ENCODE data around the gene KLHDC3. TPM values are rescaled to one million over a fixed set of nuclear protein-coding genes. Genes with fewer than 3 reads are reported as not detected.
A peak's percentile ranks its signal among the peaks of the same experiment; 100 is the strongest.

Gene KLHDC3
- total and polyA plus RNA-seq, 9 of the 15 experiments (the other 6 are each of a cell fraction or from before 2014, with no cell fraction given): 4.5 to 171 (median 107) TPM

DNA sequence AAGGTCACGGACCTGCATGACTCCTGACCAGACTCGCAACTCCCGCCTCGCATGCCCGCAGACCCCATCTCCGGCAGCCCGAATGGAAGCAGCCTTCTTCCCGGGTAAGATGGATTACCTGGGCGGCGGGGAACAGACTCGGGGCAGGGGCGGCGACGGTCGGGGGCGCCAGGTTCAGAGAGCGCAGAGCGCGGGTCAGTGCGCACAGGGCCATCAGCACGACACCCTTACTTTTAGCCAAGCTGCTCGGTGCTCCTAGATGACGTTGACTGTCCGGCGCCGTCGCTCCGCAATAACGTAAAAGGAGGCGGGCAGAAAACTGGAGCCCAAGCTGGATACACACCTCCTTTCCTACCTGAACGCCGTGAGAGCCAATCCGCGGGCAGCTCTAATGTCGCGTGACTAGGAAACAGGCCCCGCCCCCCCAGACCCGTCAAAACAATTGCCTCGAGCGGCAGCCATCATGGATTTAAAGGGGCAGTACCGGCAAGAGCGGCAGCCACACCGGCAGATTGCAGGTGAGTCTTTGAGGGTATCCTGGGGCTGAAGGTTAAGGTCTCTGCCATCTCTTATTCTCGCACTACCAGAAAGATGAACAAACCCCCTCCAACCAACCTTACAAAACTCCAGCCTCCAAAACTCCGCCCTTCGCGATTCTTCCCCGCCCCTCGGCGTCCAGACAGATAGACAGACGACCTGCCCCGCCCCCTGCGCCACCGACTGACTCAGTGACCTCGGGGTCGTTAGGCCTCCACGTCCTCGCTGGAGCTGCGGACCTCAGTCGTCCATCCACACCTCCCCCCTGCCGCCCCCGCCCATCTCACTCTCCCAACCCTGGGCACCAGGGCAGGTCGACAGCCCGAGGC, 45.4 kb downstream of the KLHDC3 start, which contains the start of the genes KLC4 and MRPL2:
Gene KLC4, plus strand, starts transcription at position 464 of the 866 bp plus-strand sequence. CDS start 1,705 bp downstream, outside the sequence.
Gene MRPL2, minus strand, starts transcription at position 267 of the 866 bp plus-strand sequence. Its CDS starts 53 bp downstream, at position 214.
- DNase-seq (ENCODE audit: extremely low read depth in 1 of 4, low spot score in 3 of 4) (peak; percentile 99 to 100 (median 100)), FAIRE-seq (peak; percentile 100), ATAC-seq (peak; percentile 97)
- Histone ChIP-seq H3K79me2 (ENCODE audit: control insufficient read depth, insufficient read depth, low read length) (peaks cover 21% of the 10 kb centered on the region), H3K9me1 (ENCODE audit: control insufficient read depth, insufficient read depth, low read length) (no peaks in the 10 kb centered on the region), H3K4me2 (ENCODE audit: insufficient read depth, low read length) (peak within 1 kb of the TSS; percentile 96), H3K27me3 (ENCODE audit: control insufficient read depth in 2 of 2, insufficient read depth in 2 of 2, low read length in 2 of 2) (no peaks in the 10 kb centered on the region), H3K4me1 (replicated peaks in 1 of 2; ENCODE audit: control insufficient read depth in 2 of 2, insufficient read depth in 2 of 2, low read length in 2 of 2) (peaks cover 15 to 18% of the 10 kb centered on the region in 2 experiments), H3K27ac (ENCODE audit: extremely low read depth, low read depth, low read length) (peak within 1 kb of the TSS; percentile 96), H3K9ac (ENCODE audit: insufficient read depth in 1 of 2, low read depth in 2 of 2, low read length in 2 of 2) (peak within 1 kb of the TSS; percentile 96 to 97), H4K20me1 (replicated peaks; ENCODE audit: control insufficient read depth, insufficient read depth, low read length) (no peaks in the 10 kb centered on the region), H3K4me3 (peak within 1 kb of the TSS; percentile 88), H3K36me3 (ENCODE audit: control insufficient read depth, insufficient read depth, low read length) (peaks cover 43% of the 10 kb centered on the region), H2AFZ (ENCODE audit: low read depth, low read length) (peak within 1 kb of the TSS; percentile 98), H3K9me3 (replicated peaks; ENCODE audit: control insufficient read depth, insufficient read depth, low read depth, low read length) (no peaks in the 10 kb centered on the region)
- in situ Hi-C loops (cut with MboI) (no loop called here), intact Hi-C loops (cut with micrococcal nuclease) (loop anchor here (2.0 kb wide), 1 partner anchor 45 kb away; the partner anchor contains the start of gene KLHDC3)
- ChIA-PET POLR2A (interaction anchor here (0.5 to 2.4 kb wide), 13 partner anchors 10 to 806 kb away, joined by 3 to 10 read pairs (median 4); partner anchors contain the start of genes KLHDC3, MEA1 and PPP2R5D), CTCF (ENCODE audit: low intra/inter-chr PET ratio) (interaction anchor here (0.5 to 0.6 kb wide), 2 partner anchors 76 to 112 kb away, joined by 3 read pairs; no protein-coding TSS in a partner anchor)
- WGBS (ENCODE audit: insufficient coverage, low coverage, missing lambda C conversion rate): under 1% methylated on average over 61 of the region's 64 CpGs
- BruUV-seq (replicated peaks): no TSS peak
- TF ChIP-seq ESRRA (IDR thresholded peaks at IDR 0.05; ENCODE audit: borderline replicate concordance, low read depth): peak; percentile 88
- peak; percentile 14; the same call in 1 of the 2 replicates for TF ChIP-seq CEBPG (CRISPR knock-in tag; IDR thresholded peaks at IDR 0.05)
- TF ChIP-seq CEBPG (tag; conservative IDR thresholded peaks at IDR 0.05 in 1 of 2, IDR thresholded peaks at IDR 0.05 in 1 of 2): no peak
- TF ChIP-seq CHD4 (IDR thresholded peaks at IDR 0.05; ENCODE audit: insufficient read depth, insufficient replicate concordance, low read depth, low read length, poor library complexity, severe bottlenecking): no peak
- peak; percentile 14; the same call in 1 of the 2 replicates for TF ChIP-seq ZC3H11A (IDR thresholded peaks at IDR 0.05; ENCODE audit: low read depth, low read length)
- no peak for TF ChIP-seq MXI1 (IDR thresholded peaks at IDR 0.05; ENCODE audit: low read depth, low read length)
- TF ChIP-seq PHTF2 (CRISPR knock-in tag; IDR thresholded peaks at IDR 0.05): no peak
- TF ChIP-seq, protein P1, sequence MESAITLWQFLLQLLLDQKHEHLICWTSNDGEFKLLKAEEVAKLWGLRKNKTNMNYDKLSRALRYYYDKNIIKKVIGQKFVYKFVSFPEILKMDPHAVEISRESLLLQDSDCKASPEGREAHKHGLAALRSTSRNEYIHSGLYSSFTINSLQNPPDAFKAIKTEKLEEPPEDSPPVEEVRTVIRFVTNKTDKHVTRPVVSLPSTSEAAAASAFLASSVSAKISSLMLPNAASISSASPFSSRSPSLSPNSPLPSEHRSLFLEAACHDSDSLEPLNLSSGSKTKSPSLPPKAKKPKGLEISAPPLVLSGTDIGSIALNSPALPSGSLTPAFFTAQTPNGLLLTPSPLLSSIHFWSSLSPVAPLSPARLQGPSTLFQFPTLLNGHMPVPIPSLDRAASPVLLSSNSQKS (CRISPR knock-in tag; IDR thresholded peaks at IDR 0.05): no peak
- TF ChIP-seq ELF2 (CRISPR knock-in tag; IDR thresholded peaks at IDR 0.05): no peak
- TF ChIP-seq KLF16 (IDR thresholded peaks at IDR 0.05): no peak
- TF ChIP-seq, protein P2, sequence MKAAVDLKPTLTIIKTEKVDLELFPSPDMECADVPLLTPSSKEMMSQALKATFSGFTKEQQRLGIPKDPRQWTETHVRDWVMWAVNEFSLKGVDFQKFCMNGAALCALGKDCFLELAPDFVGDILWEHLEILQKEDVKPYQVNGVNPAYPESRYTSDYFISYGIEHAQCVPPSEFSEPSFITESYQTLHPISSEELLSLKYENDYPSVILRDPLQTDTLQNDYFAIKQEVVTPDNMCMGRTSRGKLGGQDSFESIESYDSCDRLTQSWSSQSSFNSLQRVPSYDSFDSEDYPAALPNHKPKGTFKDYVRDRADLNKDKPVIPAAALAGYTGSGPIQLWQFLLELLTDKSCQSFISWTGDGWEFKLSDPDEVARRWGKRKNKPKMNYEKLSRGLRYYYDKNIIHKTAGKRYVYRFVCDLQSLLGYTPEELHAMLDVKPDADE (conservative IDR thresholded peaks at IDR 0.05; ENCODE audit: control insufficient read depth, low read depth, low read length): peak; percentile 68
- no peak; the same call in 1 of the 2 replicates for TF ChIP-seq RNF2 (IDR thresholded peaks at IDR 0.05)
- TF ChIP-seq CC2D1A (IDR thresholded peaks at IDR 0.05): no peak
- no peak for TF ChIP-seq ZKSCAN3 (CRISPR knock-in tag; IDR thresholded peaks at IDR 0.05)
- TF ChIP-seq, protein P3, sequence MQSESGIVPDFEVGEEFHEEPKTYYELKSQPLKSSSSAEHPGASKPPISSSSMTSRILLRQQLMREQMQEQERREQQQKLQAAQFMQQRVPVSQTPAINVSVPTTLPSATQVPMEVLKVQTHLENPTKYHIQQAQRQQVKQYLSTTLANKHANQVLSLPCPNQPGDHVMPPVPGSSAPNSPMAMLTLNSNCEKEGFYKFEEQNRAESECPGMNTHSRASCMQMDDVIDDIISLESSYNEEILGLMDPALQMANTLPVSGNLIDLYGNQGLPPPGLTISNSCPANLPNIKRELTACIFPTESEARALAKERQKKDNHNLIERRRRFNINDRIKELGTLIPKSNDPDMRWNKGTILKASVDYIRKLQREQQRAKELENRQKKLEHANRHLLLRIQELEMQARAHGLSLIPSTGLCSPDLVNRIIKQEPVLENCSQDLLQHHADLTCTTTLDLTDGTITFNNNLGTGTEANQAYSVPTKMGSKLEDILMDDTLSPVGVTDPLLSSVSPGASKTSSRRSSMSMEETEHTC (IDR thresholded peaks at IDR 0.05): no peak; the same call in 1 of the 2 replicates
- TF ChIP-seq KLF10 (CRISPR knock-in tag; IDR thresholded peaks at IDR 0.05): no peak
- no peak for TF ChIP-seq MCM7 (IDR thresholded peaks at IDR 0.05)
- TF ChIP-seq EWSR1 (IDR thresholded peaks at IDR 0.05; ENCODE audit: borderline replicate concordance, low read depth, partially characterized antibody): no peak
- TF ChIP-seq POLR2AphosphoS5 (IDR thresholded peaks at IDR 0.05; ENCODE audit: control insufficient read depth, insufficient read depth, low read depth, low read length): peak; percentile 94
